GM15510 (cell line): ENCODE data around the gene E2F6.

Source experiments
- POLR2A ChIP-seq: IDR thresholded peaks from 3 replicates; pipeline ENCODE4 v1.6.1; 2011; ENCODE audit warnings: borderline replicate concordance; ENCODE audit not compliant: insufficient read length; ENCODE audit errors: extremely low read depth

E2F6 gene

GRCh38 chr2:11396467-11397445 is 69.2 kb downstream of the E2F6 start:
- no peak for TF ChIP-seq POLR2A

- no peak for TF ChIP-seq POLR2A
These were observed 69.9 kb downstream of the E2F6 start for GRCh38 chr2:11396021-11396420.

- no peak for TF ChIP-seq POLR2A
These were observed 70.6 kb downstream of the E2F6 start for GRCh38 chr2:11395389-11395788.
